GM12872 (cell line): Measurements from ENCODE around the gene SMAD7.

ENCODE experiments used
- CTCF ChIP-seq: IDR thresholded peaks from 3 replicates; pipeline ENCODE4 v1.5.1; 2011; ENCODE audit warnings: low read depth, mild to moderate bottlenecking, low read length, moderate library complexity; ENCODE audit not compliant: insufficient read depth

Gene SMAD7

GRCh38 chr18:48990481-48991318, 39.9 kb upstream of the SMAD7 start:
- no peak for TF ChIP-seq CTCF

GRCh38 chr18:48989304-48990303, 38.8 kb upstream of the SMAD7 start:
- no peak for TF ChIP-seq CTCF

DNA sequence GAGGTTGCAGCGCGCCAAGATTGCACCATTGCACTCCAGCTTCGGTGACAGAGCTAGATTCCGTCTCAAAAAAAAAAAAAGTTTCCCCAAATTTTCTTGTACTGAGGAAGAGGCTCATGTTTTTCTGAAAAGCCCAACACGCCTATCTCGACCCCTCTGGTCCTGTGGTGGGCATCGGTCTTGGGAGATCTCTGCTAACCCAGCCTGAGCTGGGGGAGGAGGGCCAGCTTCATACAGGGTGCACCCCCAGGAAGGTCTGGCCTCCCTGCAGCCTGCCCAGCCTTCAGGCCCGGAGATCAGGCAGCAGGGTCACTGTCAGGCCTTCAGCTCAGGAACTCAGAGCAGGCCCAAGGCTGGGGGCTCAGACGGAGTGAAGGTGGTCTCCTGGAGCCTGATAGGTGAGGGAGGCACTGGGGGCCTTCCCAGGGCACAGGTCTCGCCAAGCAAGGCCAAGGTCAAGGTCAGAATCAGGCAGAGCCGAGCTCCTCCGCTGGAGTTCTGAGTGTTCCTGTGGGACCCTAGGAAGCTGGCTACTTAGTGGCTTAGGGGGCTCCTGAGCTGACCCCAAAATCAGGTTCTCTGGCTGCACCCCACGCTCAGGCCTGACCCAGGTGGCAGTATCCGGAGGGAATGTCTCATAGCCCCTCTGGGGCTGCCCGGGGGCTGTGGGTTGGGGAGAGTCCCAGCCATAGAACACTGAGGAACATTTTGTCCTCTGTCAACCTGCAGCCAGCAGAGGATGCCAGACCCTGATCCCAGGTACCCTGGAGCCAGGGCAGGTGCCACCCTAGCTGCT, 37.9 kb upstream of the SMAD7 start:
- no peak for TF ChIP-seq CTCF

DNA sequence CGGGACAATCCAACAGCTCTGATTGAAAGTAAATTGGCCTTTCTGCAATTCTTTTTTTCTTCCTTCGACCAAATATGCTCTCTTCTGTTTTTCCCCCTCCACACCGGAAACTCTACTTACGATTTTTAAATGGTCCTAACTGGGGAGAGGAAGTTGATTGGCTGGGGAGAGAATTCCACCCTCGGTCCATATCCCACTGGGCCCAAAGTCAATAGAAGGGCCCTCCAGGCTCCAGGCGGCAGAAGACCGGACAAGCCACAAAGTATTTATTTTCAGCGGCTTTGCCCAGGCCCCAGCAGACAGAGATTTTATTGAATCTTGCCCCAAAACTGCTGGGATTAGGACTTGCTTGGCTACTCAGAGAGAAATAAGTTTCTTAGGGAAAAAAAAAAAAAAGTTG, 37.1 kb upstream of the SMAD7 start:
- TF ChIP-seq CTCF: no peak

DNA sequence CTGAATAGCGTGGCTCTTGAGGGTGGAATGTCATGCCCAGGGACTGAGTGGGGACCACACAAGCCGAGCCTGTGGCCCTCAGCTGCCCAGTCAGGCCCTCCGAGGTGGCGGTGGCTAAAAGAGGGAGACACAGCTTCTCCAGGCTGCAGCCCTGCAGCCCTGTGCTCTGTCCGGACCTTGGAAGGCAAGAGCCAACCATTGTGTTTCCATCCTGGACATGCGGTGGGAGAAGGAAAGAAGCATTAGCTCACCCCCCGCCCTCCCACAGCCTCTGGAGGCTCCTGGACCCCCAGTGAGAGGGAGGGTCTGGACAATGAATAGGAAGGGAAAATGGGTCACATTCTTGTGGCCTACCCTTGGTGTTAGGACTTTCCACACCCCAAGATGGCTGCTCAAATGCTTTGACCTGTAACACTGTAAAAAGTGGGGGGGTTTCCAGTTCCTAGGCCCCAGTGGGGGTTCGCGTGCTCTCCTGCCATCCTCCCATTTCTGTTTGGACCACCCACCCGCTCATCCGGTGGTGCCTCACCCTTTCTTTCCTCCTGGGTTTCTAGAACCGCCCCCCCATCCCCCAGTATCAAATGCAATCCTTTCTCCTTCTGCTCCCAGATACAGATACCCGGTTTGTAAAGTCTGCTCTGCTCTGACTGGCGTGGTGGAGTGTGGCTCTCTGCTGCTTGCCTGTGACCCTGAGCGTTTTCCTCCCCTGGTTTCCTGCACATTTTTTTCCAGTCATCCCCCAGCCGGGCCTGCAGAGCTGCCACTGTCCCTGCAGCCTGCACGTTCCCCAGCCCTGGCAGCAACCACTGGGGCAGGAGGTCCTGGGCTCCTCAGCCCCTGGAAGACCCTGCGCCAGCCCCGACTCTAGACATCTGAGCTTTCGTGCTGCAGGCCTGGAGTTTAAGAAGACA, 36.3 kb upstream of the SMAD7 start:
- TF ChIP-seq CTCF: no peak

GRCh38 chr18:48985161-48985560, 34.4 kb upstream of the SMAD7 start:
- no peak for TF ChIP-seq CTCF
